NOMO-1 treated with DMSO at 0.1 percent for 48 hours (cell line): ENCODE measurements around the gene CAMK2B.

Source experiments
- DNase-seq: peaks from one replicate; lab custom pipeline; 2025; ENCODE audit not compliant: unreplicated experiment; lab: John Stamatoyannopoulos, UW

Gene CAMK2B

DNA sequence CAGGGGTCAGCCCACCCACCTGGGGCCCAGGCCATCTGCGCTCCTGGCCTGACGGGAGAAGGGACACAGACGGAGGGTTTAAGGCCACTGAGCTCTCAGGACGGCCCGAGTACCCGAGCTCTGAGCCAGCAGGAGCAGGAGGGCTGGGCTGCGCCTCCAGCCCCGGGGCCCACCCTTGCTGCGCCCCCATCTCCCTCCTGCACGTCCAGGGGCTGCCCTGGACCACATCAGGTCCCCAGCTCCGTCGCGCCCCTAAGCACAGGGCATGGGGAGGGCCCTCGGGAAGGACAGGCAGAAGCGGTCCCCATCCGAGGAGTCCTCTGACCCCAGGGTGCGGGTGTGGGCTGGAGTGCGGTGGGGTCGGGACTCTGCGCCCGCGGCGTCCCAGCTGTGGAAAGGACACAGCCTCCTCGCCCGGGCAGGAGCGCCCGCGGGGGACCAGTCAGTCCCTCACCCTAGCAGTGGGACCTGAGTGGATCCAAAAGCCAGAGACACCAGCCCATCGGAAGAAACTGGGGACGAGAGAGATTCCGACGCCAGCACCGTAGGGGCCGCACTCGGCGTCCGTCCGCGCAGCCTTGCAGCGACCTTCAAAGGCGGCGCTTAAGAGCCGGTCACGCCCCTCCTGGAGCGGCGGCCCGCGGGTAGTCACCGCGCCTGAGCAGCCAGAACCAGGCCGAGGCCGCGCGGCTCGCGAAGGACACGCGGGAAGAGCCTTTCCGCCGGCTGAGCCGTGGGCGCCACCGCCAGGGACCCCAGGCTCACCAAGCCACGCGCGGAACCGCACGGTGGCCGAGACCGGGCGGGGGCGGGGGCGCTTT lies 15.9 kb downstream of the CAMK2B start:
- DNase-seq = peak; percentile 20

DNA sequence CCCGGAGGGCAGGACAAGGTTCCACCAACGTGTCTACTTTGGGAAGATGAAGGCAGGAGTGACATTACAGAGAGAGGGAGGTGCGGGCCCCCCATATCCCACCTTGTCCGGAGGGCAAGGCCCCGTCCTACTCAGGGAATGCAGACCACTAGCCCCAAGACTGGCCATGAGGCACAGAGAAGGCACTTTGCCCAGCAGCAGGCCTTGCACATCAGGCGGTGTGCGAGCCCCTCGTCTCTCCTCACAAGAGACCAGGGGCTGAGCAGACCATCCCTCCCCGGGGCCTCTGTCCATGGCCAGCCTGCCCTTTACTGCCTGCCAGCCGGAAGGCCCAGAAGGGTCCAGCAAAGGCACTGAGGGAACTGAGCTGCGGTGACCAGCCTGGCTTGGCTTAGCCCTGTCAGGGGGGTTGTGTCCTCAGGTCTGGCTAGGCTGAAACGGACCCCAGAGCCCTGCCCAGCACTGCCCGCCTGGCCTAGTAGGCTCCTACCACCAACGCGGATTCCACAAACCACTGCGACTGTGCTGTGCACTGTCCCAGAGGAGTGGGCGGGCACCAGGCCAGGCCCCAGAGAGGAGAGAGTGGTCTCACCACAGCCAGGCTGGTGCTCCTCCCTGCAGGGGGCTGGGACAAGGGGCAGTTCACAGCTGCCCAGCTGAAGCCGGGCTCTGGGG lies 16.7 kb downstream of the CAMK2B start:
- no peak for DNase-seq

DNA sequence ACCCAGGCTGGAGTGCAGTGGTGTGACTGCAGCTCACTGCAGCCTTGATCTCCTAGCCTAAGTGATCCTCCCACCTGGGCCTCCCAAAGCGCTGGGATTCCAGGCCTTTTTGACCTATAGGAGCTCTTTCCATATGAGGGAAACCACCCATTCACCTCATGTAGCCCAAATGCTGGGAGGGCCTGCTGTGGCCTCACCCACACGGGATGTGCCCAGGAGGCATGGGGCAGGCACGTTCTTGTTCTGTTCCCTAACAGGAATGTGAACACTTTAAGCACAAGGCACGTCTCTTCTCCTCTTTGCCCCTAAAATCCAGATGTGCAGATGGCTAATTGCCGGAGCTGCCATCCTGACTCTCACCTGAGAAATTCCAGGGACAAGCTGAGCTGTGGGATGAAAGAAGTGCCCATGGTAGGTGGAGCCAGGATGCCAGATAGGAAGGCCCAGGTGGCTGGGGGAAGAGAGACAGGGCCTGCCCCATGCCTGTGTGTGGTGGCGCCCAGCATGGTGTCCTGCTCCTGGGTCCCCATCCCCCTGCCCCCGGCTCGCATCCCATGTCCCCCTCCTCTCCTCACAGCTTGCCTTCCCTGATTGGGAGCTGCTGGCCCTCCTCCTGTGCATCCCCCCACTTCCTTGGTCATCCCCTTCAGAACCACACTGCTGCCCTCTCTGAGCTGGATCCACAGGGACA lies 17.3 kb downstream of the CAMK2B start:
- no peak for DNase-seq

DNA sequence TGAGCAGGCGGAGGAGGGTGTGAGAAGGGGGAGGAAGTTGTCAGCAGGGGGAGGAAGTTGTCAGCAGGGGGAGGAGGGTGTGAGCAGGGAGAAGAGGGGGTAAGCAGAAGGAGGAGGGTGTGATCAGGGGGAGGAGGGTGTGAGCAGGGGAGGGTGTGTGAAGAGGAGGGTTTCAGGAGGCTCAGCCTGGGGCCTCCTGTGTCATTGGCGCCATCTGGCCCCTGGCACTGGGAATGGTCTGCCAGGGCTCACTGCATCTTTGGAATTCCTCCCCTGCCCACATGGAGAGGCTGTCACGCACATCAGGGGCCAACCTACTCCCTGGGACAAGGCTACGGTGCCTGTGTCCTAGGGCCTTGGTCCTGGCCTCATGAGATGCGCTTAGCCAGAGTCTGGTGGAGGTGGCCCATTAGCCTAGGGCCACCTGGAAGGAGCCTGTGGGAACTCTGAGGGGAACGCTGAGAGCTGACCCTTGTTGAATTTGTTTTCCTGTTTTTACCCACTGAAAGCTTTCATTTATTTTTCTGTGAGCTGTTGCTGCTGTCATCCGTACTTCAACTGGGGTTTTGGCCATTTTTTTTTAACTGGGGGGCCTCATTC lies 18.0 kb downstream of the CAMK2B start:
- DNase-seq = peak; percentile 22

DNA sequence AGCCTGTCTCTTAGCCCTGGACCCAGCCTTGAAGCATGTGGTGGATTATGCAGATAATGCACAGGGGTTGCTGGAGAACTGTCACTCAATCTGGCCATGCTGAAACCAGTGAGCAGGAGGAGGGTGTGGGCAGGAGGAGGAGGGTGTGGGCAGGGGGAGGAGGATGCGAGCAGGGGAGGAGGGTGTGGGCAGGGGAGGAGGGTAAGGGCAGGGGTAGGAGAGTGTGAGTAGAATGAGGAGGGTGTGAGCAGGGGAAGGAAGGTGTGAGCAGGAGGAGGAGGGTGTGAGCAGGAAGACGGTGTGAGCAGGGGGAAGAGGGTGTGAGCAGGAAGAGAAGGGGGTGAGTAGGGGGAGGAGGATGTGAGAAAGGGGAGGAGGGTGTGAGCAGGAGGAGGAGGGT lies 18.8 kb downstream of the CAMK2B start:
- DNase-seq = no peak

DNA sequence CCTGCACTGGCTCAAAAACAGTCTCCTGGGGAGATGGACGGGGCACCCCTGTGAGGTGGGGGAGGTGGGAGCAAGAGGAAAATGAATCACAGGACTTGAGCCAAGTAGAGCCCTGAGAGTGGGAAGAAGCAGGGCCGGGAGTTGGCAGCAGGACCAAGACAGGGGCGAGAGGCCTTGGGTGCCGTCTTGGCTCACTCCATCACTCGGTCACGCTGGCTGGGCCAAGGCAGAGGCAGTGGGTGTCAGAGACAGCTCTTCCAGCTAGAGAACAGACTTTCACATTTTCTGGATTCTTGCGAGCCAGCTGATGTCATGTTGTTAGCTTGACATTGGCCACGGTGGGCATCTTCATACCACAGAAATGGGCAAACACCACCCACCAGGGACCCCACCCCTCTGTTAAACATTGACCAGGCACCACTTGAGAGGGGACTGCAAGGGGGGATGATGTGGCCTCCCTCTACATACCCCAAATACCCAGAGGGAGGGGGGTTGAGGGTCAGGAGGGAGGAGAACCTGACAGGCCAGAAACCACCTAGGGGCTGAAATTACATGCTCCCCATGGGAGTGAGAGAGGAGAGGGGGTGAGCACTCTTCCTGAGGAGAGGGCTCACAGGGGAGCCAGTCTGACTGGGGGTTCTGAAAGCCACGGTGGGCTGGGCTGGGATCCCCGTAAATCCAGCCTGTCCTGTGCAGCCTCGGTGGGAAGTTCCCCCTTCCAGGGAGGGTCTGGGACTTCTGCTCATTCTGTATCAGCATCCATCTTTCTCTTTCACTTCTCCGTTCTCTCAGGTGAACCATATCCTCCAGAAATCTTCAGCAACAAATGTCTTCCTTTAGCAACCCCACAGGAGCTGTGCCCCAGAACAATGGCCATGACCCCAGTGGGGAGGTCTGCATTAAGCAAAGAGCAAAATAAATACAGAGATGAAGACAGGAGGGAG lies 19.6 kb downstream of the CAMK2B start:
- DNase-seq = no peak

DNA sequence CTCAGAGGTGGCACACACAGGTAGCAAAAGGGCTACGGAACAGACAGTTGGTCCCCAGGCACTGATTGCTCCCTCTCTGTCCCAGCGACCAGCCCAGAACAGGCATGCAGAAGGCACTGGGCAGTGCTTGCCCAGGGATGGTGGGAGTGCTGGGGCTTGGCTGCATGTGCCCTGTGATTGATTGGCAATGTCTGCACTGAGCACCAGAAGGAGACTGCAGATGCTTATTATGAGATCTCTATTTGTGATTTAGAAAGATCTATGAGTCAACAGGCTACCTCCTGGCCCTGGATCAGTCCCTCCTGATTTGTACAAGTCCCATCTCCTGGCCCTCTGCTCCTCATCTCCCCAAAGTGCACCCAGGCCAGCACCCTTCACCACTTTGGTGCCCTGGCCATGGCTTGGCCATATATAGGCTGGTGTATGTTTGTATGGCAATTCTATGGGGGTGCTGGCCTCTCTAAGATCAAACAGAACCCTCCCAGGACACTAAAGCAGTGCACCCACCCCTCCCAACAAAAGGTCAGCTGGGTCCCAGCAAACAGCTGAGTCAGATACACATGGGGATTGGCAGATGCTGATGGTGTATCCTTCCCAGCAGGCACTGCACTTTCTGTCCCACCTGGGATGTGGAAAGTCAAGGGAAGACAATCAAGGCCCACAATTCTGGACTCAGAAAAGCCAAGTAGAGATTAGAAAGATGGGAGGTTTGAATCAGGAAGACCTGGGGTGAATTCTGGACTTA lies 30.9 kb downstream of the CAMK2B start:
- no peak for DNase-seq

DNA sequence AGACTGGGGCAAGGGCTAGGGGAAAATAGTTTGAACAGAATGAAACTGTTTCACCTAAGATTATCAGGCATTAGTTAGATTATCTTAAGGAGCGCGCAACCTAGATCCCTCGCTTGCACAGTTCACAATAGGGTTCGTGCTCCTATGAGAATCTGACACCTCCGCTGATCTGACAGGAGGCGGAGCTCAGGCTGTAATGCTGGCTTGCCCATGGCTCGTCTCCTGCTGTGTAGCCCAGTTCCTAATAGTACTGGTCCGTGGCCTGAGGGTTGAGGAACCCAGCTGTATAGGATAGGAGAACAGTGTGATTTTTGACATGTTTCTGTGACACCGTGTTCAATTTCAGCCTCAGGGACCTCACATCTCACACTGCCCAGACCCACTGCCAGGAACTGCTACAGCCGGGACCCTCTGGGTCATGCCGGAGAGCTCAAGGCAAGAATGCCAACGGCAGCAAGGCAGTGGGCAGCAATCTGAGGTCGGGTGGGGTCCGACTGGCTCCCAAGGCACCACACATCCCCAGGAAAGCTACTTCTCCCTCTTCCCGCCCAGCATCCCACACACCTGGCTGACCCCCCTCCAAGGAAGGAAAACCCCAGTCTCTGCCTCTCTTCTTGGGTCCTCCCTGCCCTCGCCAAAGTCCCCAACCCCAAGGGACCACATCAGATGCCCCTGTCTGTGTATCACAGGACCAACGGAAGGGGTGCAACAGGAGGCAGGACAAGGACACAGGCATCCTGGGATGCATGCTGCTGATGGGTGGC lies 31.7 kb downstream of the CAMK2B start:
- DNase-seq = no peak

DNA sequence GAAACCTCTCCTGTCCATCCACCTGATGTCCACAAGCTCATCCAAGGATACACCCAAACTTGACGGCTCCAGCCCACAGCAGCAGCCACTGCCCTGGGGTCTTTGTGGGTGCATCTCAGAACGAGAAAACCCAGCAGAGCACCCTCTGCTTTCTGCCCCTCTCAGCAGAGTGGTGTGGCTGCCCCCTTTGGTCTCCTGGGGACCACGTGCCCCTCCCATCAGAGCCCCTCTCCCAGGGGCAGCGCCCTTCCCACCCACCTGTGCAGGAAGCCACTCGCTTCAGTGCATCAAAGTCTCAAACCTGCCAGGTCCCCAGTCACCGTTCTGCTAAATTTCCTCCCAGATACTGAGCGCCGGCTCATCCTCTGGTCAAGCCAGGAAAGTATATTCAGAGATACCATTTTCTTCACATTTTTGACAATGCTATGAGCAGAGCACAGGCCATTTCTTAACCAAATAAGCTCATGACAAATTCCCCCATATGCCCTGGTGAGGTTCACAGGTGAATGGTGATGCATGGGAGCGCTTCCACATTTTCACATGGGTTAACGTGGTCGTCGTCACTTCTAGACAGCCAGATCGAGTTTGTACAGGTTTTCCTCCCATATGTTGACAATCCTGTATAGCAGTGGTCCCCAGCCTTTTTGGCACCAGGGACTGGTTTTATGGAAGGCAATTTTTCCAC lies 32.4 kb downstream of the CAMK2B start:
- DNase-seq = no peak

DNA sequence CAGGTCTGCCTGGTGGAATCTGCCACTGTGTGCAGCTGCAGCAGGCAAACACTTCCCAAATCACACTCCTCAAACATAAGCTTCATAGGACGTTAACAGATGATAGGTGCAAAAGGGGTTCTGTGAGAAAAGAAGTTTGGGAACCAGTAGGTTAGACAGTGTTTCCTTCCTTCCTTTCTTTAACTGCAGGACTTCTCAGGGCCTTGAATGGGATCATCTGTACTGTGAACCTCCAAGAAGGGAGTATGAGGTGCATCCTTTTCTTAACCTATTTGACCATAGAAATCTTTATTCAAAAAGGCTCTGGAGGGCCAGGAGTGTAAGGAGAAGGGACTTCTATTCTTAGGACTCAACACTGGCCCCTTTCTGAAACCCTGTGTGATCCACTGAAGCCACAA lies 33.0 kb downstream of the CAMK2B start:
- DNase-seq = no peak

DNA sequence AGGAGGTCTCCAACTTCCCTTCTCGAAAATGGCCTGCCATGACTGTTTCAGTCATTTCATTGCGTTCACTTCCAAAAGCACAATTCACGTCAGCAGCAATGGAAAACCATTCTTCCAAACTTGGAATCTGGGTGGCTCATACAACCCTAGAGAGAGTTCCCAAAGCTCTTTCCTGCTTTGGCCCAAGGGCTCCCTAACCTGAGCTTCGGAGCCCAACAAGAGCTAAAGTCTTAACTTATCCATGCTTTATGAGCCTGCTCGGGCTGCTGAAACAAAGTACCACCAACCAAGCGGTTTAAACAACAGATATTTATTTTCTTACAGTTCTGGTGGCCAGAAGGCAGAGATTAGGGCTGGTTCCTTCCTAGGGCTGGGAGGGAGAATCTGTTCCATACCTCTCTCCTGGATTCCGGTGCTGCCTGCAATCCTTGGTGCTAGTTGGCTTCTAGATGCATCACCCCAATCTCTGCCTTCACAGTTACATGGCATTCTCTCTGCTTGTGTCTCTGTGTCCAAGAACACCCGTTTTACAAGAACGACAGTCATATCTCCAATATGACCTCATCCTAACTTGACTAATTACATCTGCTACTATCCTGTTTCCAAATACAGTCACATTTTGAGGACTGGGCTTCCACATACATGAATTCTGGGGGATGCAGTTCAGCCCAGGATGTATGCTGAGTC lies 33.5 kb downstream of the CAMK2B start:
- no peak for DNase-seq

DNA sequence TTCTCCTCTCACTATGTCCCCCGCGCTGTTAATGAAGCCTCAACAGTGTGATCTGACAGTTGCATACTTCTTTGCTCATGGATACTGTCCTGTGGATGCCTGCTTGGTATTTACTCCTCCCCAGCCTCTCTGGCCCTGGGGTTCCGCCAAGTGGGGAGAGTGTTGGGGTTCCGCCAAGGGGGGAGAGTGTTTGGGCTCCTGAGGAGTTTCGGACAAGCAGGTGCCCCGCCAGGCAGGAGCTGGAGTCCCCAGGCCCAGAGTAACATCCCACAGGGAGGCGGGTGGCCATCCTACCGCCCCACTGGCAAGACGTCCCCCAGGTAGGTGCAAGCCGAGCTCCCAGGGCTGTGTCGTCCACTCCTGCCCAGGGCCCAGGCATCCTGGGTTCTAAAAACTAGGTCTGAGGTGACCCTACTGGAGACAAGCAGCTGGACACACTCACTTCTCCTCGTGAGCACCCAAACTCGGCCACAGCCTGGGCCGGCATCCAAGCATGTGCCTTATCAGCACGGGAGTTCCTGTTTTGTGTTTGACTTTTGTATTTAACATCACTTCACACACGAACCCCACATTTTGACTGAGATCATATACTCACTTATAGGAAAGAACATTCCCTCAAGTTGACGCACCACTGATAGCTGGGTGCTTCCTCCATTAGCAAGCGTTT lies 34.2 kb downstream of the CAMK2B start:
- no peak for DNase-seq

DNA sequence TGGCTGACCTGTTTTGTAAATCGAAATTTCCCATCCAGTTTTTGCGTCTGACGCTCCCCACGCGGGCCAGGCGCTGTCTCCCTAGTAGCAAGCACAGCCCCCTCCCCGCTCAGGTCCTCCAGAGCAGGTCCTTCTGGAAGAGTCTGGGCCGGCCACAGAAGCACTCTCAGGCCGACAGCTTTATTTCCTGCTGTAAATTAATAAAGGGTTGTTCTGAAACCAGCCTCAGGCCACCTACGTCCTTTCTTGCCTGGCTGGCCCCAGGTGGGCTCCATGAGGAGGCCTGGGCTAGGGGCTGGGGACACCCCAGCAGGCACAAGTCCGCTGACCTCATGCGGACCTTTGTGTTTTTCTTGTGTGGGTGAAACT lies 35.2 kb downstream of the CAMK2B start:
- DNase-seq = no peak

DNA sequence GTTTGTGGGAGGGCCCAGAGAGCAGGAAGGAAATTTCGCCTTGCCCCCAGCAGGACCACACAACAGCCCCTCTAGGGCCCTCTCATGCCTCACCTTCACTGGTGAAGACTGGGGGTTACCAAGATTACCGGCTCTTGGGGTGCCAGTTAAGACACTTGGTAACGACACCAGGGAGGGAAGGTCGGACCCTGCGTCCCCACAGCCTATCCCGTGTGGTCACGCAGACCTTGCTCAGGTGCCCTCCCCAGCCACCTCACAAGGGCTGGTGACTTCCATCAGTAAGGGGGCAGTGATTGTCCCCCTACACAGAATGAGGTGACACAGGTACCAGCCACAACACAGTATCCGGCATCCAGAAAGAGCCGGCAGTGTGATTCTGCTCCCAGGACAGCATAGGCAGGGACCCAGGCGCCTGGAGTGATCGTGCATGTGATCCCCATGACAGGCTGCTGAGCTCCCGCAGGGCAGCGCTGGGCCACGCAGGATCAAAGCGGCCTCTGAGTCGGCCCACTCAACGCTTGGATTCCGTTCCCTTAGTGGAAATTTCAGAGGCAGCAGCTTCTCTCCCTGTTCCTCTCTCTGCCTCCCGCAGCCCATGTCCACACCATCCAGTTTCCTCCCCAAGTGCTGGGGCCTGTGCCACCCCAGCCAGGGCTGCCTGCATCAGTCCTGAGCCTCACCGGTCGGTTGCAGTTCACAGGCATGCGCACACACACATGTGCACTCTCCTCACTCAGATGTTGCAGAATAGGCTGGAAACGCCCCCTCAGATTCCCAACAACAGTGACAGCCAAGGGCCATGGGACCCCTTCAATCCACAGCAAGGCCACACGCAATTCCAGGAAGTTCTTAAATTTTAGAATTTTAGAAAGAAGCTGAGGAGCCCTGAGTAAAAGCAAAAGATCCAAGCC lies 35.8 kb downstream of the CAMK2B start:
- no peak for DNase-seq

DNA sequence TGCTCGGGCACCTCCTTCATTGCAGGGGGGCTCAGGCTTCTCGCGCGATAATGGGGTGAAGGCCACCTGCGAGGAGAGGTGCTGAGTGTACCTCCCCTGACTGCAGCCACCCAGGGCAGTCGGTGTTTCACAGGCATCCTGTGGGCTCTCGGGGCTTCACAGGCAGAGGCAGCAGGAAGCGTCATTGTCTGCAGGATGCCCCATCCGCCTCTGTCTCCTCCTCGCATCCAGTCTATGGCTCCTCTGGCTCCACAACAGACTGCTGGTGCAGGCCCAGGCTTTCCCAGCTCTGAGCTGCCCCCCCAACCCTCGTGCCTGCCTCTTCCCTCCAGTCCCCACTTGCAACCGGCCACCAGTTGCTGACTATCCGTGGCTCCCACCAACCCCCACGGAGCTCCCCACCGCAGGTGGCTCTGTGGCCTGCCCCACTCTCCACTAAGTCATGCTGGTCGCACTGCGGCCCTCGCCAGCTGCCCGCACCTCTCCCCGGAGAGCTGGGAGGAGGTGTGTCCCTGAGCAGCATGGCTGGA lies 36.5 kb downstream of the CAMK2B start:
- no peak for DNase-seq

DNA sequence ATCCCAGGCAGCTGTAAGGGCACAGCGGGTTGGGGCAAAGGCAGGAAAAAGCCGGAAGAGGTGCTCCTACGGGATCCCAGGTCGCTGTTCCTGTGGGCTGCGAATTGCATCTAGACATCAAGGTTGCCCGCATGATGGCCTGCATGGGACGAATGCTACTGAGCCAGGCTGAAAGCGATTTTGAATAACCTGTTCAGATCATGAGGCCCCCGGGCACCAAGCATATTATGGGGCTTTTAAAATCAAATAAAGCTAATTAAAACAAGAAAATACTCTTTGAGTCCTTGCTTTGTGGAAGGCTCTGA lies 37.1 kb downstream of the CAMK2B start:
- DNase-seq = no peak
